Dendritic cell treated with granulocyte-macrophage colony-stimulating factor and Interleukin-4, amounts not matched to agents 40 ng/mL and 50 ng/mL, for 4 days (primary cell): ENCODE measurements around the gene COL4A1.

Source experiments
- H3K27ac Mint-ChIP-seq: one replicate; pipeline ENCODE4 v1.8.0; 2022; ENCODE audit warnings: mild to moderate bottlenecking, mixed read lengths
- H3K27me3 Mint-ChIP-seq: one replicate; pipeline ENCODE4 v1.8.0; 2022; ENCODE audit warnings: mild to moderate bottlenecking, mixed read lengths
- H3K36me3 Mint-ChIP-seq: one replicate; pipeline ENCODE4 v1.8.0; 2022; ENCODE audit warnings: low read depth, mixed read lengths
- H3K4me1 Mint-ChIP-seq: one replicate; pipeline ENCODE4 v1.8.0; 2022; ENCODE audit warnings: low read depth, mixed read lengths
- H3K4me3 Mint-ChIP-seq: one replicate; pipeline ENCODE4 v1.8.0; 2022; ENCODE audit warnings: mild to moderate bottlenecking, moderate library complexity, mixed read lengths
- H3K9me3 Mint-ChIP-seq: one replicate; pipeline ENCODE4 v1.8.0; 2022; ENCODE audit warnings: mixed read lengths
- intact Hi-C: fragments of 100-400 bp; cut with micrococcal nuclease; formaldehyde crosslinking; loops from one replicate; pipeline ENCODE4 v1.15.0; 2022

The COL4A1 gene

GRCh38 chr13:110137680-110138009 is 169.3 kb downstream of the COL4A1 start:
- H3K4me3 Mint-ChIP-seq: peak overlapping the region; percentile 89
- H3K27me3 Mint-ChIP-seq: peaks cover 3% of the 10 kb centered on the region
- H3K9me3 Mint-ChIP-seq: peaks cover 5% of the 10 kb centered on the region
- H3K4me1 Mint-ChIP-seq: peaks cover 18% of the 10 kb centered on the region
- H3K27ac Mint-ChIP-seq: peak overlapping the region; percentile 91
- intact Hi-C loops: loop anchor here (5.0 to 10.0 kb wide), 2 partner anchors 353 to 485 kb away; partner anchors contain the start of gene IRS2
- peaks cover 5% of the 10 kb centered on the region for H3K36me3 Mint-ChIP-seq

GRCh38 chr13:110136660-110137585 is 170.0 kb downstream of the COL4A1 start:
- peaks cover 5% of the 10 kb centered on the region for H3K36me3 Mint-ChIP-seq
- peak overlapping the region; percentile 89 for H3K4me3 Mint-ChIP-seq
- peak overlapping the region; percentile 91 for H3K27ac Mint-ChIP-seq
- peaks cover 3% of the 10 kb centered on the region for H3K27me3 Mint-ChIP-seq
- H3K4me1 Mint-ChIP-seq: peaks cover 18% of the 10 kb centered on the region
- no peaks in the 10 kb centered on the region for H3K9me3 Mint-ChIP-seq
- intact Hi-C loops: loop anchor here (5.0 to 10.0 kb wide), 2 partner anchors 352 to 485 kb away; partner anchors contain the start of gene IRS2

- Mint-ChIP-seq H3K9me3 (no peaks in the 10 kb centered on the region), H3K4me1 (peaks cover 18% of the 10 kb centered on the region), H3K36me3 (peaks cover 5% of the 10 kb centered on the region), H3K27ac (no peak overlapping the region), H3K27me3 (no peaks in the 10 kb centered on the region), H3K4me3 (no peak overlapping the region)
- intact Hi-C loops: loop anchor here (5.0 to 10.0 kb wide), 2 partner anchors 351 to 484 kb away; partner anchors contain the start of gene IRS2
These were observed 170.9 kb downstream of the COL4A1 start for GRCh38 chr13:110135977-110136597.

GRCh38 chr13:110134801-110135200 is 172.2 kb downstream of the COL4A1 start:
- Mint-ChIP-seq H3K9me3 (no peaks in the 10 kb centered on the region), H3K27ac (no peak overlapping the region), H3K4me1 (peaks cover 18% of the 10 kb centered on the region), H3K27me3 (no peaks in the 10 kb centered on the region), H3K4me3 (no peak overlapping the region), H3K36me3 (peaks cover 5% of the 10 kb centered on the region)
- intact Hi-C loops: loop anchor here (5.0 to 10.0 kb wide), 2 partner anchors 350 to 482 kb away; partner anchors contain the start of gene IRS2

- H3K36me3 Mint-ChIP-seq: peaks cover 5% of the 10 kb centered on the region
- peaks cover 14% of the 10 kb centered on the region for H3K4me1 Mint-ChIP-seq
- no peak overlapping the region for H3K4me3 Mint-ChIP-seq
- intact Hi-C loops: loop anchor here (10.0 kb wide), 1 partner anchor 349 kb away; the partner anchor contains the start of gene IRS2
- H3K9me3 Mint-ChIP-seq: no peaks in the 10 kb centered on the region
- no peak overlapping the region for H3K27ac Mint-ChIP-seq
- H3K27me3 Mint-ChIP-seq: no peaks in the 10 kb centered on the region
These were observed 173.3 kb downstream of the COL4A1 start for GRCh38 chr13:110133425-110134235.

- Mint-ChIP-seq H3K36me3 (no peaks in the 10 kb centered on the region), H3K27me3 (no peaks in the 10 kb centered on the region), H3K9me3 (no peaks in the 10 kb centered on the region), H3K4me1 (peaks cover 5% of the 10 kb centered on the region), H3K4me3 (no peak overlapping the region), H3K27ac (no peak overlapping the region)
- intact Hi-C loops: loop anchor here (10.0 kb wide), 1 partner anchor 348 kb away; the partner anchor contains the start of gene IRS2
These were observed 174.6 kb downstream of the COL4A1 start for GRCh38 chr13:110132225-110132982.

- Mint-ChIP-seq H3K4me3 (no peak overlapping the region), H3K9me3 (no peaks in the 10 kb centered on the region), H3K27ac (no peak overlapping the region), H3K27me3 (peaks cover 8% of the 10 kb centered on the region), H3K4me1 (peaks cover 7% of the 10 kb centered on the region), H3K36me3 (no peaks in the 10 kb centered on the region)
- intact Hi-C loops: loop anchor here (10.0 kb wide), 1 partner anchor 347 kb away; the partner anchor contains the start of gene IRS2
These were observed 175.5 kb downstream of the COL4A1 start for GRCh38 chr13:110131424-110131823.

- Mint-ChIP-seq H3K27me3 (peaks cover 17% of the 10 kb centered on the region), H3K4me1 (peaks cover 12% of the 10 kb centered on the region), H3K27ac (no peak overlapping the region), H3K9me3 (no peaks in the 10 kb centered on the region), H3K36me3 (no peaks in the 10 kb centered on the region), H3K4me3 (no peak overlapping the region)
- intact Hi-C loops: loop anchor here (10.0 kb wide), 1 partner anchor 346 kb away; the partner anchor contains the start of gene IRS2
These were observed 176.5 kb downstream of the COL4A1 start for GRCh38 chr13:110130431-110130830.

GRCh38 chr13:110129539-110130186 is 177.3 kb downstream of the COL4A1 start:
- Mint-ChIP-seq H3K4me3 (no peak overlapping the region), H3K36me3 (no peaks in the 10 kb centered on the region), H3K27me3 (peaks cover 23% of the 10 kb centered on the region), H3K4me1 (peaks cover 12% of the 10 kb centered on the region), H3K27ac (no peak overlapping the region), H3K9me3 (no peaks in the 10 kb centered on the region)
- intact Hi-C loops: loop anchor here (10.0 kb wide), 1 partner anchor 345 kb away; the partner anchor contains the start of gene IRS2

GRCh38 chr13:110129076-110129475 is 177.9 kb downstream of the COL4A1 start:
- H3K27ac Mint-ChIP-seq: no peak overlapping the region
- no peak overlapping the region for H3K4me3 Mint-ChIP-seq
- H3K36me3 Mint-ChIP-seq: no peaks in the 10 kb centered on the region
- intact Hi-C loops: no loop called here
- peaks cover 12% of the 10 kb centered on the region for H3K4me1 Mint-ChIP-seq
- H3K9me3 Mint-ChIP-seq: no peaks in the 10 kb centered on the region
- H3K27me3 Mint-ChIP-seq: peaks cover 26% of the 10 kb centered on the region

- peaks cover 27% of the 10 kb centered on the region for H3K27me3 Mint-ChIP-seq
- peaks cover 12% of the 10 kb centered on the region for H3K4me1 Mint-ChIP-seq
- intact Hi-C loops: no loop called here
- no peaks in the 10 kb centered on the region for H3K9me3 Mint-ChIP-seq
- H3K36me3 Mint-ChIP-seq: no peaks in the 10 kb centered on the region
- H3K4me3 Mint-ChIP-seq: no peak overlapping the region
- no peak overlapping the region for H3K27ac Mint-ChIP-seq
These were observed 178.4 kb downstream of the COL4A1 start for GRCh38 chr13:110128546-110128945.

- H3K4me1 Mint-ChIP-seq: peaks cover 12% of the 10 kb centered on the region
- H3K4me3 Mint-ChIP-seq: no peak overlapping the region
- H3K9me3 Mint-ChIP-seq: no peaks in the 10 kb centered on the region
- no peaks in the 10 kb centered on the region for H3K36me3 Mint-ChIP-seq
- intact Hi-C loops: no loop called here
- H3K27ac Mint-ChIP-seq: no peak overlapping the region
- peaks cover 32% of the 10 kb centered on the region for H3K27me3 Mint-ChIP-seq
These were observed 178.9 kb downstream of the COL4A1 start for GRCh38 chr13:110127986-110128511.
